HEK293T (cell line): ENCODE measurements around the gene FRMPD2.

ENCODE experiments used
- CTCF ChIA-PET: fragments of 350-600 bp; formaldehyde crosslinking; extraction: SDS; loops from one replicate; lab custom pipeline; 2021; ENCODE audit warnings: antibody characterized with exemption, inconsistent platforms; lab: Yijun Ruan, JAX
- POLR2A ChIA-PET: fragments of 350-600 bp; formaldehyde crosslinking; extraction: SDS; loops from one replicate; lab custom pipeline; 2020; ENCODE audit warnings: antibody characterized with exemption, inconsistent platforms; lab: Yijun Ruan, JAX
- DNase-seq: peaks from one replicate; pipeline ENCODE4 v3.0.0; 2012; ENCODE audit warnings: mixed read lengths; ENCODE audit errors: extremely low spot score
- ARNT ChIP-seq: fragments of 450-650 bp; IDR thresholded peaks from 2 replicates; pipeline ENCODE4 v1.6.1; 2017; ENCODE audit warnings: mild to moderate bottlenecking
- BHLHE40 ChIP-seq: fragments of 450-650 bp; IDR thresholded peaks from 2 replicates; pipeline ENCODE4 v1.6.1; 2016; ENCODE audit warnings: mild to moderate bottlenecking, moderate library complexity, borderline replicate concordance
- CTBP1 ChIP-seq: fragments of 450-650 bp; IDR thresholded peaks from 2 replicates; pipeline ENCODE4 v1.6.1; 2016; ENCODE audit warnings: borderline replicate concordance
- ELF4 ChIP-seq: fragments of 450-650 bp; IDR thresholded peaks from 2 replicates; pipeline ENCODE4 v1.6.1; 2017; ENCODE audit warnings: antibody characterized with exemption
- FOXA1 ChIP-seq: fragments of 450-650 bp; IDR thresholded peaks from 2 replicates; pipeline ENCODE4 v1.6.1; 2016; ENCODE audit warnings: mild to moderate bottlenecking
- FOXK2 ChIP-seq: fragments of 450-650 bp; IDR thresholded peaks from 2 replicates; pipeline ENCODE4 v1.6.1; 2016; ENCODE audit warnings: mild to moderate bottlenecking
- FOXM1 ChIP-seq: fragments of 450-650 bp; IDR thresholded peaks from 2 replicates; pipeline ENCODE4 v1.6.1; 2017; ENCODE audit warnings: mild to moderate bottlenecking, borderline replicate concordance
- HDGF ChIP-seq: fragments of 450-650 bp; IDR thresholded peaks from 2 replicates; pipeline ENCODE4 v1.6.1; 2017; ENCODE audit warnings: antibody characterized with exemption, borderline replicate concordance
- L3MBTL2 ChIP-seq: fragments of 450-650 bp; conservative IDR thresholded peaks from 2 replicates; pipeline ENCODE4 v1.6.1; 2016; ENCODE audit warnings: mild to moderate bottlenecking
- LEF1 ChIP-seq: fragments of 450-650 bp; IDR thresholded peaks from 2 replicates; pipeline ENCODE4 v1.6.1; 2017; ENCODE audit warnings: mild to moderate bottlenecking, borderline replicate concordance
- NFRKB ChIP-seq: fragments of 450-650 bp; IDR thresholded peaks from 2 replicates; pipeline ENCODE4 v1.6.1; 2016; ENCODE audit warnings: mild to moderate bottlenecking, moderate library complexity
- SP1 ChIP-seq: fragments of 450-650 bp; IDR thresholded peaks from 2 replicates; pipeline ENCODE4 v1.6.1; 2017
- SUZ12 ChIP-seq: fragments of 450-650 bp; IDR thresholded peaks from 2 replicates; pipeline ENCODE4 v1.6.1; 2016; ENCODE audit warnings: mild to moderate bottlenecking
- TARDBP ChIP-seq: fragments of 450-650 bp; IDR thresholded peaks from 2 replicates; pipeline ENCODE4 v1.6.1; 2016
- ZNF384 ChIP-seq: fragments of 450-650 bp; IDR thresholded peaks from 2 replicates; pipeline ENCODE4 v1.6.1; 2016
- TF ChIP-seq, protein P1 (sequence below): fragments of 450-650 bp; IDR thresholded peaks from 2 replicates; pipeline ENCODE4 v1.6.1; 2016

Gene FRMPD2

DNA sequence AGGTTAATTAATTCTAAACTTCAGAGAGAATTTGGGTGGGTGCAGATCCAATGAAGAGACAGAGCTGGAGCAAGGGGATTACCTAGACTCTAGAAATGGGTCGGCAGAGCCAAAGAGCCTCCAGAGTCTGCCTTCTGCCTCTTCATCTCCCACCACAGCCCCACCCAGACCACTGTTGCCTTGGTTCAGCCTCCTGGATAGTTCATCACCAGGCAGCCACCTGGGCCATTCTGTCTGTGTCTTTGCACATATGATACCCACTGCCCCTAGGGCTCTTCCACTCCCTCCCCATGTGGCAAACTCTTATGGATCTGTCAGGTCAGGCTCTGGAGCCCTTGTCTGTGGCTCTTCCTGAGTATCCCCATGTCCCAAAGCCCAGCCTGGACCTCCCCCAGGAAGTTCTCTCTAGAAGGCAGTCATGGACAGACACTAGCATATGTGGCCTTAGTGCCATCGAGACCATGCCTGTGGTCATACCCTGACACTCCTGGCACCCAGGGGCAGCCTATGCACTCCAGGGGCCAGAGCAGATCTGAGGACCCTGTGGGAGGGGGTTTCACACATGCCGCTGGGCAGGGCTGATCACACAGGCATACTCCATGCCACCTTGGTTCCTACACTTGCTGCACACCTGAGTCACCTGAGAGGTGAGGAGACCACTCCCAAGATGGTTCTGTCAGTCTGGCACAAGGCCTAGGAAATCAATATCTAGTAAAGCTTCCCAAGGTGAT lies 41.6 kb downstream of the FRMPD2 start:
- ChIA-PET POLR2A (no interaction called here), CTCF (no interaction called here)
- TF ChIP-seq ARNT = no peak
- TF ChIP-seq SP1 = no peak
- no peak for TF ChIP-seq LEF1

DNA sequence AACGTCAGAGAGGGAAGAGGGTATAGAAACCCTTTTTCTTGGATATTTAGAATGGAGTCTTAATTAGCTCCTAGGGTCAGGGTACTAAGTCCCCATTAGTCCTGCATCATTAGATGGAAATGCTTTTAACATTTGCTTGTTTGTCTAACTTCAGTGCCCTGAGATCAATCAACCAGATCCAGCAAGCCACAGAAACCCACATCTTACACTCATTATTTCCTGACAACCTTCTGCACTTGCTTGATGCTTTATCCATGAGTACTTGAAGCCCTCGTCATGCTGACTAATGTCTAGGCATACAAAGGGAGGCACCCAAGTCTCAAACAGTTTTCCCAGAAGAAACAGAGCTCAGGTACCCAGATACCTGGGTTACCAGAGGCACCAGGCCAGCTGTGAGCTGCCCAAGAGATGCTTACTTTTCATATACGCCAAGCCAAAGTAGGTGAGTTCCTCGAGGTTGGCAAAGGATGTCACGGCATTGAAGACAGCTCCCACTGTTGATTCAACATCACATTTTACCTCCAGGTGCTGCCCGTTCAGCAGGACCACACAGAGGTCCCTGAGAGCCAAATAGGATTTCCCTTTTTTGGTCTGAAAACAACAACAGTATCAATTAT lies 42.7 kb downstream of the FRMPD2 start:
- DNase-seq = no peak
- ChIA-PET CTCF (no interaction called here), POLR2A (no interaction called here)

More for the DNA sequence above, 41.6 kb downstream of the FRMPD2 start:
- no peak for DNase-seq

DNA sequence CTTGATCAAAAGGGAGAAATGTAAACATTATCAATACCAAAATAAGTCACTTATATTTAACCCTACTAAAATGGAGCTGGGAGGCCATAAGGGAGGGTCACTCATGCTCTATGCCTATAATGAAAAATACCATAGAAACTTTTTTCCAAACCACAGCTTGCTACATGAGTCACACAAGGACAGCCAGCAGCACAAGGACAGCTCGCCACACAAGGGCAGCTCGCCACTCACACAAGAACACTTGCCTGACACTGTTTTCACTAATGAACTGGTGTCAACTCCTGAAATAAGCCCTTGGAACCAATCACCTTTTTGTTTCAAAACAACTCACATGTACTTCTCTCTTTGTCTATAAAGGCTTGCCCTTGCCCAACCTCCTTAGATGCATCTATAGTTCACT lies 43.3 kb downstream of the FRMPD2 start:
- DNase-seq = no peak
- ChIA-PET CTCF (no interaction called here), POLR2A (no interaction called here)
- TF ChIP-seq HDGF (no peak), SP1 (no peak), NFRKB (no peak), TARDBP (no peak), FOXM1 (no peak), ELF4 (no peak), SUZ12 (no peak), L3MBTL2 (no peak), FOXK2 (no peak), CTBP1 (no peak), FOXA1 (no peak), BHLHE40 (no peak)

More for the DNA sequence above, 42.7 kb downstream of the FRMPD2 start:
- TF ChIP-seq NFRKB (no peak), FOXK2 (no peak), TARDBP (no peak), SUZ12 (no peak), FOXM1 (no peak), HDGF (no peak), LEF1 (no peak), ELF4 (no peak), L3MBTL2 (no peak), ARNT (no peak)
- TF ChIP-seq, protein P1, sequence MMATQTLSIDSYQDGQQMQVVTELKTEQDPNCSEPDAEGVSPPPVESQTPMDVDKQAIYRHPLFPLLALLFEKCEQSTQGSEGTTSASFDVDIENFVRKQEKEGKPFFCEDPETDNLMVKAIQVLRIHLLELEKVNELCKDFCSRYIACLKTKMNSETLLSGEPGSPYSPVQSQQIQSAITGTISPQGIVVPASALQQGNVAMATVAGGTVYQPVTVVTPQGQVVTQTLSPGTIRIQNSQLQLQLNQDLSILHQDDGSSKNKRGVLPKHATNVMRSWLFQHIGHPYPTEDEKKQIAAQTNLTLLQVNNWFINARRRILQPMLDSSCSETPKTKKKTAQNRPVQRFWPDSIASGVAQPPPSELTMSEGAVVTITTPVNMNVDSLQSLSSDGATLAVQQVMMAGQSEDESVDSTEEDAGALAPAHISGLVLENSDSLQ = no peak

DNA sequence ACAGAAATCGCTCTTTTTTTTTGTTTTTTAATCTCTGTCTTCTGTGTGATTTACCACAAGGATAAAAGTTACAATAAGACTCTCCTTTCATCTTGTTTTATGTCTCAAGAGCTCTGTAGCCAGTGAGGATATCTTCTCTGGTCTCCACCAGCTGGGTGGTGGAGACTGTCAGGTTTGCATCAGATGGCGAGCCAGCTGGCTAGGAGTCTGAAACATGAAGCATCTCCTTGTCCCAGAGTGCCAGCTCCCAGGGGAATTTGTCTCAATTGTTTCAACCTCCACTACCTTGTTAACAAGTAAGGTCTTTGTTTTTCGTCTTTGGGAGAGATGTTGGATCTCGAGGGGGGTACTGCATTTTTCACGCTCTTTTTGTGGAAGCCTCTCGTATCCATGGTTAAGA lies 47.3 kb downstream of the FRMPD2 start:
- TF ChIP-seq, protein P1 = no peak
- TF ChIP-seq CTBP1 (no peak), SP1 (no peak), SUZ12 (no peak), ARNT (no peak), FOXK2 (no peak), HDGF (no peak), ZNF384 (no peak), BHLHE40 (no peak), ELF4 (no peak), LEF1 (no peak), FOXA1 (no peak), TARDBP (no peak), L3MBTL2 (no peak), FOXM1 (no peak), NFRKB (no peak)
- CTCF ChIA-PET = no interaction called here
- POLR2A ChIA-PET = no interaction called here
- DNase-seq = no peak

DNA sequence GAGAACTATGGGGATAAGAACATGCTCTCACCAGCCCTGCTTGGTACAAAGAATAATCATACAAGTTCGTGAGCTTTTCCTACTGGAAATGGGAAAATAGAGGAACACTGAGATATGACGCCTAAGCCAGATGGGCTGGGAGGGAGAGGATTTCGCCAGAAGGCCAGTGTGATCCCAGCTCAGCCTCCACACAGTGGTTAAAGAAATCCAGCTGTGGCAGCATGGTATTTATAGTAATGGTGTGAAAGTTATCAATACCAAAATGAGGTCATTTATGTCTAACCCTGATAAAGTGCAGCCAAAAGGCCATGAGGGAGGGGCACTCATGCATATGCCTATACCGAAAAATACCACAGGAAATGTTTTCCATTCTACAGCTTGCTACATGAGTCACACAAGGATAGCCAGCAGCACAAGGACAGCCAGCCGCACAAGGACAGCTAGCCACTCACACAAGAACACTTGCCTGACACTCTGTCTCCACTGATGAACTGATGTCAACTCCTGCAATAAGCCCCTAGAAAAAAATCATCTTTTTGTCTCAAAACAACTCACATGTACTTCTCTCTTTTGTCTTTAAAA lies 49.4 kb downstream of the FRMPD2 start:
- DNase-seq = no peak
- TF ChIP-seq TARDBP (no peak), NFRKB (no peak), L3MBTL2 (no peak), SP1 (no peak), FOXA1 (no peak), ELF4 (no peak)
- CTCF ChIA-PET = no interaction called here
- POLR2A ChIA-PET = no interaction called here

DNA sequence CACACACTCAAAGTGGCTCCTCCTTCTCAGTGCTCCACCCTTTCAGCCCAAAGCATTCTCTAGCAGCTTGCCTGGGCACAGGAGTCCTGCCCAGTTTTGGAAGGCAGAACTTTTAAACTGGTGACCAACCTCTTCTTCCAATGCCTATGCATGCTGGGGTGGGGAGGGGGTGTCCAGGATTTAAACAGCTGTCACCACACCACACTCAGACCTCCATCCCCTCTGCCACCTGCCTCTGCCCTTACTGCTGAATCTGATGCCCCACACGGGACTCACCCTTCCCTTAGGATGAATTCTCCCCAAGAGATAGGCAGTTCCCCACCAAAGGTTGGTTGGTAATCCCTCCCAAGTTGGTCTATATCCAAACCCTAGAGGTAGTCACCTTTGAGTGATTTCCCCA lies 50.2 kb downstream of the FRMPD2 start:
- ChIA-PET CTCF (no interaction called here), POLR2A (no interaction called here)
- TF ChIP-seq SUZ12 (no peak), TARDBP (no peak), ZNF384 (no peak), FOXM1 (no peak), BHLHE40 (no peak), ARNT (no peak), SP1 (no peak), NFRKB (no peak), LEF1 (no peak), FOXA1 (no peak), FOXK2 (no peak), ELF4 (no peak), L3MBTL2 (no peak), HDGF (no peak), CTBP1 (no peak)
- TF ChIP-seq, protein P1 = no peak
- DNase-seq = no peak
